HG03135 (cell line): ENCODE measurements around the gene MEF2D.

ENCODE experiments used
- ATAC-seq: cut with Tn5 transposase; IDR thresholded peaks from one replicate; pipeline ENCODE4 v1.9.1; 2021; ENCODE audit warnings: mild to moderate bottlenecking, moderate library complexity; ENCODE audit not compliant: unreplicated experiment

The MEF2D gene

DNA sequence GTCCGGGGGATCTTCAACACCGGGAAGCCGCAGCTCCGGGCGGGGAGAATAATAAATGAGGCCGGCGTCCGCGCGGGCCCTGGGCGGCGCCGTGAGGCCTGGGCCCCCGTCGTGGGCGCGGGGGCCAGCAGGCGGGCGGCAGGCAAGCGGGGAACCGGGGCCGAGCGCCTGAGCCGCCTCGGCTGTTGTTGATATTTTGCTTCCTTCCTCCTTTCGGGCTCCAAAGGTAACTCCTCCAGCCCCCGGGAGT is at the start of gene MEF2D:
MEF2D (minus strand) TSS at position 233 of the 250 bp plus-strand sequence. CDS start 17,483 bp downstream, outside the sequence.
- peak; percentile 1 for ATAC-seq

DNA sequence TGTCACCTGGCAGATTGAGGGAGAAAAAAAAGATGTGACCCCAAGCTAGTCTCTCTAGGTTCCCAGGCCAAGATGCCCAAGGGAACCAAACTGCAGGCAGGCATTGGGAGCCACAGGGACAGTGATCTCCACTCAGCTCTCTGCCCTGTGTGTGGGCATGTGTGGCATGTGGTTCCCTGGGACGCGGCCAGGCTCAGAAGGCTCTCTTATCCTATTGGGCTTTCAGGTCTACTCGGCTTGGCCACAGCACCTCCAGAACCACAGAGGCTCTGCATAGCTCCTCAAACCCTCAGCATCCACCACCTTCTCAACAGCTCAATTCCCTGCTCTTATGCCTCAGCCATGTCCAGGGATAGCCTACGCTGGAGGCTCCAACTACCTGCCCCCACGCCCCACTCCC is 49.8 kb upstream of the MEF2D start:
- ATAC-seq = no peak

DNA sequence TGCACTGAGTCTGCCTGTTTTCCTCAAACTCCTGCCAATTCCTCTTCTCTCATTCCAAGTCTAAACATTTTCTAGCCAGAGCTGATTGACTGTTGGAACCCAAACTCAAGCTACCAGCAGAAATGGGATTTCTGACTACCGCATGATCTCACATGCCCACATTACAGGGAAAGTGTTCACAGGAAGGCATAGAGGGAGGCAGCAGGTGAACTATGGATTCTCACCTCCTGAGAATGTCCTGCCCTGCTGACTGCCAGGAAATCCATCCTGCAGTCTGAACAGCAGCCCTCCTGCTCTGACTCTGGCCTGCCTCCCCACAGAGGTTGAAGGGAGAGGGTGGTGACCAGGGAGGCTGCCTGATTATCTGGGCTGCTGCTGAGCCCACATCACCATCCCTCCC is 49.3 kb upstream of the MEF2D start:
- no peak for ATAC-seq

DNA sequence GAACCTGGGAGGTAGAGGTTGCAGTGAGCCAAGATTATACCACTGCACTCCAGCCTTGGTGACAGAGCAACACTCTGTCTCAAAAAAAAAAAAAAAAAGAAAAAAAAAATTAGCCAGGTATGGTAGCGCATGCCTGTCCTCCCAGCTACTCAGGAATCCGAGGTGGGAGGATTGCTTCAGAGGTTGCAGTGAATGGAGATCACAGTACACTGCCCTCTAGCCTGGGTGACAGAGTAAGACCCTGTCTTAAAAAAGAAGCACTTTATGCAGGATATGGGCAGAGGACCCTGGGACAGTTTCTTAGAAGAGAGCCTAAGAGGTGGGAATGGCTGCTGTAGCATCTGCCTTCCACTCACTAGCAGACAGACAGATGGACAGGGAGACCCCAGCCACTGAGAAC is 48.8 kb upstream of the MEF2D start:
- no peak for ATAC-seq

DNA sequence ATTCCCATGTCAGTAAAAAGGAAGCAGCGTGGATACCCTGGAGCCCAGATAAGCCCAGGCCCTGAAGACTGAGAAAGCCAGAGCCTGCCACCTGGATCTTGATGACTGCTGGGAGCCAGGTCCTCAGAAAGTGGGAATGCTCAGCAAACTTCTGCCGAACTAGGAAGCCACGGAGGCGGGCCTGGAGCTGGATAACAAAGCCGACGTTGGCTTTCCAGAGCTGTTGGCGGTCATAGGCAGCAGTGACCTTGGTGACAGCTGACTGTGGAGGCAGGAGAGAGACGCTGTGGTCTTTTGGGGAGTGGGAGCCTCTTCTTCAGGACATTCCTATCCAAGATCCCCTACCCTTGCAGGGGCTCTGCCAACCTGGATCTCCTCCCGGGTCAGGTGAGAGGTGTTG is 47.4 kb upstream of the MEF2D start:
- ATAC-seq = no peak

DNA sequence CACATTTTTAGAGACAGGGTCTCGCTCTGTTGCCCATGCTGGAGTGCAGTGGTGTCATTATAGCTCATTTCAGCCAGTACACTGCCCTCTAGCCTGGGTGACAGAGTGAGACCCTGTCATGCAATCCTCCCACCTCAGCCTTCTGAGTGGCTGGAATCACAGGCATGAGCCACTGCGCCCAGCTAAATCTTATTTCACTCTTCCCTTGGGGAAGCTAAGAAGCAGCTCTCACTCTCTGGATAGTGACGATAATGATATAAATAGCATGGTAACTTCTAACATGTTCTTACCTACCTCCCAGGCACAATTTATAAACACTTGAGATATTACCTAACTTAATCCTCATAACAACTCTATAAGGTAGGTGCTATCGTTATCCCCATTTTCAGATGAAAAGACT is 46.9 kb upstream of the MEF2D start:
- no peak for ATAC-seq

DNA sequence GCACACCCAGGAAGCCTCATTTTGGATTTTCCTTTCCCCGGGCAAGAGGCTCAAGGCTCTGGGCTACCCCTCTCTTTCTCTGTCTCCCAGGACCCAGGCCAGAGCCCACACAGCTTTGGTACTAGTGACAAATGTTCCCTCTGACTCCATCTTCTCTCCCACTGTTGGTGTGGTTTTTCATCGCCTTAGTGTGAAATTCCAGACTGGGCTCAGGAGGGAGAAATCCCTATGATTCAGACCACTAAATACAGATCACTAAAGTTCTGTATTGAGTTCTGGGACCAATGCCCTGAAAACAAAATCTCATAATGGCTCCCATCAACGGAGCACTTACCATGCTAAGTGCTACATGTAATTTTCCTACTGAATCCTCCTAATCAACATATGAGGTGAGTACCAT is 45.7 kb upstream of the MEF2D start:
- no peak for ATAC-seq

DNA sequence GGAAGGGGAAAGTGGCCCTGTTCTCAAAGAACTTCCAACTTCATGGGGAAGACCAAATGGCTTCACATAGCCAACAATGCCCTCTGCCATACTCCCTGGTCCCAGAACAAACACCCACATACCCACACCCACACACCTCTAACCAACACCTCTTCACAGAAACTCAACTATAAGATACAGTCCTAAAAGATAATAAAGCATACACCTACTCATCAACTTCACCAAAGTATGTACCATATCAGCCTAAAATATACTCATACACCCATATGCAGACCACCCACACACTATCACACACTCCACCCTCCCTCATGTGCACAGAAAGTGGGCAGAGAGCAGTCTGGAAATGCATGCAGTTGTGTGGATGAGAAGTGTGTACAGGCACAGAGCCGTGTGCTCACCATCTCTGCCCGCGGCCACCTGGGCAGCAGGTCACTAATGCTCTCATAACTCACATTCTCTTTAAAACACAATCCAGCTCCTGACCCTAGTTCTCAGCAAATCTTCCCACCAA is 44.1 kb upstream of the MEF2D start:
- no peak for ATAC-seq

DNA sequence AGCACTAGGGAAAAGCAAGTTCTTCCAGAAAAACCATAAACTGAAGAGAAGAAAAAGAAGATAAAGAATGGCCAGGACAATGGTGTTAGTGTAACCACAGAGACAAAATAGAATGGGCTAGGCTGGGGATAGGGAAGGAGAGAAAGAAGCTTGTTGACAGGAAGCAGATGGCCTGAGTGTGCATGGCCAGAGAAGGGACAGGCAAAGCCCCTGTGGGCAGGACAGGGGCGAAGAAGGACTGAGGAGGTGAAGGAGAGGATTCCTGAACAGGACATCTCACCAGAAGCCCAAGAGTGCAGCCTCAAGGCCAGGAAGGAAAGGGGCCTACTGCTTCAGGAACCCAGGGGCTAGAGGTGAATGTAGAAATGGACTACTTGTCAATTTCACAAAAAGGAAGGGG is 42.5 kb upstream of the MEF2D start:
- no peak for ATAC-seq

DNA sequence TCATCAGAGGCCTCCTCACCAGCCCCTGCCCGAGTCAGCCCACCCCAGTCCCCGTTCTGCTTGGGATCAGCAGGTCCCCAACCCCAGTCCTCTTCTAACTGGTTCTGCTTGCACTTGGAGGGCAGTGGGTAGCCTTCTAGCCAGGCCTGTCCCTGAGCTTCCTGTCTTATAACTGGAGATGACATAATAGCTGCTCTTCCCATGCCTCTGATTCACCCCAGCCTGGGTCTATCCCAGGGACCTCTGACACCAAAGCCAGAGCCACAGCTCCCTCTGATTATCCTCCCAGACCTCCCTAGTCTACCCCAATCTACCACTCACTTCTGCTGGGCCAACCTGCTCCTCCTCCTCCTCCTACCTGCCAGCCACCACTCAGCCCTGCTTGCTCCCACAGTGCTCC is 40.4 kb upstream of the MEF2D start:
- ATAC-seq = no peak

DNA sequence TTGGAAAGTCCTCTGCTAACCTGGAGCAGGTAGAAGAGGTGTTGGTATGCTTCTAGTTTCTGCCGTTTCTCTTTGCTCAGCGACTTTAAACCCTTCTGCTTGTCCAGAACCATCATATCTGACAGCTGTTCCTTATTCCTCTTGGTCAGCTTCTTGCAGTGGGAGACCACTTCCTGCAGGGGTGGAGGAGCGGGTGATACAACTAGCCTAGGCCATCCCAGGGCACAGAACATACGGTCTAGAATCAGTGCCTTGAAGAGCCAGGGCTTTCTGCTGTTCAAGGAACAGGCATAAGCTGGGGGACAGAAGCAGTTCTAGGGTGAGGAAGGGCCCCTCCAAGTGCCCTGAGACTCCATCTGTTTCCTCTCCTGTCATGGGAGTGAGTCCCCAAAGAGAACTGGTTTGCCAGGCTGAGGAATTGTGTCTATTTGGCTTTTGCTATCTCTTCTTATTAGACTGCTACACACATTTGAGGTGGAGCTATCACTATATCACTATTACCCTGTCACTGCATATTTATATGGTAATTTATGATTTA is 39.3 kb upstream of the MEF2D start:
- ATAC-seq = no peak

DNA sequence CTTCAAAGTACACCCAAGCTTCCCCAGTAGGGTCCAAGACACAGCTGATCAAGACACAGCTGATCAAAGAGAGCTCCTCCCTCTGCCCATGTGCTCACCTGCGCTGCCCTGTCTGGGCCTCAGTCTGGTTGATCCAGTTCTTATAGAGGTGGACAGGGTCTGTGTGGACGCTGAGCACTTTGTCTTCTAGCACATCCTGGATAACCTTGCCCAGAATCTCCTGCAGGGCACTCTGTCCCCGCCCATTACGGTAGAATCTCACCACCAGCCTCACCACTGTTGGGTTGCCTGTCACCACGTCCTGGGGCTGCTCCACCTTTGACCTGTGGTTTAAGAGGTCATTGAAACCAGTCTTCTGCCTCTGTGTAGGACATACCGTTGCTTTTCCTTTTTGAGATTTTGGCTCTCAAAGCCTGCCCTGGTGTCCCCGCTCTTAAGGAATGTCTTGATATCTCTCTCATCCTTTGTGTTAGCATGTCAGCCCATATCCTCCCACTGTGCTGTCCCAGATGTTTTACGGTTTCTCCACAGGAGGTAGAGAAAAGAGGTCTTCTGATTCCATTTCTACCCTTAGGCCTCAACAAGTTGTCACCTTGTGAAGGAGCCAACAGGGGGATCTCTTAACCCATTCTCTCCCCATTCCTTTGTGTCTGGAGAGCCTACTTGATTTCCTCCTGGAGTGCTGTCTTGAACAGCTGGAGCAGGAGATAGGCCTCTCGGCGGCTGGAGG is 38.3 kb upstream of the MEF2D start:
- no peak for ATAC-seq

DNA sequence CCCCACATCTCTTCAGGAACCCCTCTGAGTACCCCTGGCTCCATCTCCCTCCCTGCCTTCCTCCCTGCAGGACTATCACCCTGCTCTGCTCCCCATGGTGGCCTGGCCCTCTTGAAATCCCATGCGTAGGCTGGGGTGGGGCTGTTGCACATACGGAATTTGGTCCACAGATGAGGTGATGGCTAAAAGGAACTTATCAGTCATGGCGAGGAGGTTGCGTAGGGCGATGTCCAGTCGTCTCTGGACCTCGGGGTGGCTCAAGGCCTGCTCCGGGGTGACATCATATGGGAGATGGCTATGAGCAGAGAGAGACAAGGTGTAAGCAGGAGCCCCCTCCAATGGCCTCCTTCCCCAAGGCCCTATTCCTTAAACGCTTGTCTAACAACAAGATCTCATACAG is 36.5 kb upstream of the MEF2D start:
- ATAC-seq = no peak

DNA sequence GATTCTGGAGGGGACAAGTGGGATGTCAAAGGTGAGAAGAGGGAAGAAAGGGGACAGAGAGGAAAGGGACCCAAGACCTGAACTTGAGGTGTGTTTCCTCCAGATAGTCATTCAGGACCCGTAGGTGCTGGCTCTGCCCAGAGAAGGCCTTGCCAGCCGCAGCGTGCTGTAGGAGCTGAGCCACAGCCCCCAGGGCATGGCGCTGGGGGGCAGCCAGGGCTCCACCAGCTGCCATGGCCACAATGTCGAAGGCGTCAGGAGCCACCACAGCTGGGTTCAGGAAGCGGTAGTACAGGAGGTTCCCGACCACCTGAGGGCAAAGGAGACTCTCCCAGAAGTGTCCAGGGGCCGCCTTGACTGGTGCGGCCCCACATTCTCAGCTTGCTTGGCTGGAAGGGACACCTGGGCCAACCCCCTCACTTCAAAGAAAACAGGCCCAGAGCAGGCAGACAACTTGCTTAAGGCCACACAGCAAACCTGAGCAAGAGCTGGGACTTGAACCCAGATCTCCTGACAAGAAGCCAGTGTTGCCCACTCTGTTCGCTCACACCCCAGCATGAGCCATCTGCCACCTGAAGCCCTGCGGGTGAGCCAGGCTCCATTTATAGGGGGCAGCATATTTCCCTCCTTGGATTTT is 34.0 kb upstream of the MEF2D start:
- no peak for ATAC-seq

DNA sequence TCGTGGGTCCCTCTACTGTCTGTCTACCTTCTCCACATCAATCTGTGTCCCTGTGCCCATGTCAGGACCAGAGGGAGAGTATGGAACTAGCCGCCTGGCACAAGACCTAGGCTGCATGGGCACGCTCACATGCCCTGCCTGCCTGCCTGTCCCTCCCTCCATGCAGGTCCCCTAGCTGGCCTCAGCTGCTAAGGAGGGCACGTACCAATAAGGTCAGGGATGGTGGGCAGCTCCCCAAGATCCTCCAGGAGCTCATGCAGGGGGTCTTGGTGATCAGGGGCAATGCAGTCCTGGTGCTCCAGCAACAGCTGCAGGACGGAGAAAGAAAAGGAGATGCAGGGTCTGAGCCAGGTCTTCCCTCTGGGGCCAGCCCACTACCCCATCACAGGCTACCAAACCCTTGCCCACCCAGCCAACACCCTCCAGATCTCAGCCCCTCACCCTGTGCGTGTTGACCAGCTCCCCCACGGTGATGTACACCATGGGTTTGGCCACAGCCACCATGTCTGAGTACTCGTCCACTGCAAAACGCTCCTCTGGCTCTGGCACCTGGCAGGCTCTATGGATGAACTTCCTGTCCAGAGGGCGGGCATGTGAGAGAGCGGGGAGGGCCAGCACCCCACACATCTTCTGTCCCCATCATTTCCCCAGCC is 33.1 kb upstream of the MEF2D start:
- ATAC-seq = no peak

DNA sequence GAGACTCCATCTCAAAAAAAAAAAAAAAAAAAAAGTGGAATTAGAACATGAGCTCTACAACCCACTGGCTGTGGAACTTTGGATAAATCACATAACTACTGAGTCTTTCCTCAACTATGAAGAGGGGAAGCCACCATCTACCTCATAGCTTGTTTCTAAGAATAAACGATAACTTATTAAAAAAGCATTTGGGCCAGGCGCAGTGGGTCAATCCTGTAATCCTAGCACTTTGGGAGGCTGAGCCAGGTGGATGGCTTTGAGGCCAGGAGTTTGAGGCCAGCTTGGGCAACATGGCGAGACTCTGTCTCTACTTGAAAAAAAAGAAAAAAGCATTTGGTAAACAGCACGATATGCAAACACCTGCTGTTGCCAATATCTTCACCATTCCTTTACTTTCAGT is 31.8 kb upstream of the MEF2D start:
- ATAC-seq = no peak

DNA sequence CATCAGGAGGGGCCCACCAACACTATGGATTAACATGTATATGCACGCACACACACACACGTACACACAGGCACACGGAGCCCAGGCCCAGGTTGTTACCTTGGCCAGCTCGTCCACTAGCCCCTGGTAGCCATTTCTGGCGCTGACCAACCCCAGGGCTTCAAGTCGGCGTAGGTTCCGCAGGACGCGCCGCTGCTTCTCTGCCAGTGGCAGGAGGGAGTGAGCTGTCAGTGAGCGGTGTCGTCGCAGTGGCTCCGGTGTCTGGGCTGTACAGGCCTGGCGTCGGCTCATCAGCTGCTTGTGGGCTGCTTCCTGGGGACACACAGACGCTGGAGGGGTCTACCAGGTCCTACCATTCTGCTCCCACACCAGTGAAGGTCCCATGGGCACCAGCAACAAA is 29.4 kb upstream of the MEF2D start:
- ATAC-seq = no peak

DNA sequence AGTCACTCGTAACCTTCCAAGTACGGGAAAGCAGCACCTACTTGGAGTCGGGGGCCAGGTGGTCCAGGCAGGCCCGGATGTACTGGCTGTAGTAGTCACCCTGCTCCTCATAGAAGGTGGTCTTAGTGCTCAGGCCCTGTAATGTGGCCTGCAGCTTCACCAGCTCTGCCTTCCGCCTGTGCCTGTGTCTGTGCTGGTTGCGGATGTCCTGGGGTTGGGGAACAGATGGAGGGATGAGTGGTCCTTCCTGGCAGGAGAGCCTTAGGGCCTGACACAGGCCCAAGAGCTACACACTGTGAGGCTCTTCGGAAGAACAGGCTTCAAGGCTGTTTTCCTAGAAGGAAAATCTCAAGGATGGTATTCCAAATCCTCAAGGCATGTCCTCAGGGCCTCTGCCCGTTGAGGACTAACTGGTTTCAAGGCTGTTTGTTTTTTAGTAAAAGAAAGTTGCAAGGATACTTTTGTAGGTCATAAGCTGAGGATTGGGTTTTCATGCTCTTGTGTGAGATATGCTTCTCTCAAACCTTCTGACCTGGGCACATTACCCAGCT is 28.4 kb upstream of the MEF2D start:
- ATAC-seq = no peak

DNA sequence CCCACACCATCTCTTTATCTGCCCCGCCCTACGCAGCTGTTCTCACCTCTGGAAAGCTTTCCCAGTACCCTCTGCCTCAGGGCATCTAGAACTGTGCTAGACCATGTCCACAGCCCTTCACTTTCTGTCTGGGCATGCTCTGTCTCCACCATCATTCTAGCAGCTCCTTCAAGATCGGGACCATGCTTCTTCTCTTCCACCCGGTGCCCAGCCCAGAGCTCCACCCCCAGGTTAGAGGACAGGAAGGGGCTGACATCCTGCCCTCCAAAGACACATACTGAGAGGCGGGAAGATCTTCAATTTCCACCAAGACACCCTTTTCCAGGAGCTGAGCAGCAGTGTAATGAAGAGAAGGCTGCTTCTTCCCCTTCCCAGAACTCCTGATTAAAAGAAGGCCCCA is 27.7 kb upstream of the MEF2D start:
- ATAC-seq = no peak

DNA sequence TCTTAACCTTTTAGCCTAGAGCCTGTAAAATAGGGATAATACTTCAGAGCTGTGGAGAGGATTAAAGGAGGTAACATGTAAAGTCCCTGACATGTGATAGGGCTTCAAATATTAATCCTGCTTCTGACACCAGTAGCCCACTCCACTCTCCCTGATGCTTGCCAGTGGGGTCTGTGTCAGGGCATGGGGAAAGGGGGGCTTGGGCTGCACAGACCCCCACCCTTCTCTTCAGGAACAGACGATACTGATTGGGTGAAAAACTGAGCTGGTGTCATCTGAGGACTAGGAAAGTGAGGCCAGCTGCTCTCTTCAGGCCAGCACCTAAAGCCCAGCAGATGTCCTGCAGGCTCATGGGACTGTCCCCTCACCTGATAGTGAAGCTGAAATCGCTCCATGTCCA is 27.0 kb upstream of the MEF2D start:
- ATAC-seq = no peak

DNA sequence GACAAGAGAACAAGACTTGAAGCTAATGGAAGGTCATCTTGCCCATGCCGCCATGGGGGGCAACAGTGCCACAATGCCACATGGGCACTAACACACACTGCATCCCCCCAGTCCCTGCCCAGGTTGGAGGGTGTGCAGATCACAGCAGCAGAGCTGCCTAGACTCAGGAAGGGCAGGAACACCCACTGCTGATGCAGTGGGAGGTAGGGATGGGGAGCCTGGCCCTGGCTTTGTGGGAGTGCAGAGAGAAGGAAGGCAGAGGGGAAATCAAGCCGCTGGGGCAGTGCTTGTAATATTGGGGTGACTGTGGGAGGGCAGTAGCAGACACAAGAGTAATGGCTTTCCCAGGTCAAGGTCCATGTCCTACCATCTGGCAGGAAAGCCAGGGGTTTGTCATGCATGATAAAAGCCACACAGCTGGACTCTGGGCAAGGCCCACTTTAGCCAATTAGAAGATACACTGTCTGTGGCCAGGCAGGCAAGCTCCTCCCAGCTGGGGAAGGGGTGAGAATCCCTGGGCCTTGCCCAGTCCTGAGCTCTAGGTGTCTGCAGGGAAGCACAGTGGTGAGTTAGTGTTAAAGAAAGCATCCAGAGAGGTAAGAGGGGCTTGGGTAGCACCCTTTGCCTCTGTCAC is 25.4 kb upstream of the MEF2D start:
- no peak for ATAC-seq
